Measurements from ENCODE around the gene DDO. TPM values are rescaled to one million over a fixed set of nuclear protein-coding genes. Genes with fewer than 3 reads are reported as not detected.

Gene DDO
- total RNA-seq, 1 experiment from 2014 or later, result 0.39 TPM

GRCh38 chr6:110352563-110353262 lies 62.7 kb downstream of the DDO start:
- BruUV-seq (replicated peaks), result no TSS peak
- Histone ChIP-seq H3K36me3 (ENCODE audit: control insufficient read depth, insufficient read depth, low read length) (no peaks in the 10 kb centered on the region), H3K27ac (ENCODE audit: low read length) (no peak overlapping the region), H3K27me3 (ENCODE audit: control insufficient read depth, insufficient read depth, low read length) (peaks cover 10% of the 10 kb centered on the region), H3K4me1 (ENCODE audit: control insufficient read depth, insufficient read depth, low read length) (no peaks in the 10 kb centered on the region), H3K9me3 (ENCODE audit: control insufficient read depth, insufficient read depth, low read depth, low read length) (no peaks in the 10 kb centered on the region), H3K4me3 (ENCODE audit: low read depth in 2 of 2, low read length in 2 of 2) (no peak overlapping the region)
- in situ Hi-C loops (cut with HindIII; ENCODE audit: low pct_unique_long_range_greater_than_20kb, low sequenced_read_pairs), result no loop called here
- no peak for DNase-seq (ENCODE audit: low read depth, low spot score)
- no peak for ATAC-seq
- intact Hi-C loops (cut with micrococcal nuclease; ENCODE audit: unreplicated experiment), result no loop called here
- ChIA-PET CTCF (no interaction called here), POLR2A (interaction anchor here (0.6 kb wide), 1 partner anchor 173 kb away, joined by 4 read pairs; the partner anchor contains the start of gene WASF1)
- no peak for TF ChIP-seq SIN3A (IDR thresholded peaks at IDR 0.05; ENCODE audit: borderline replicate concordance, insufficient read depth, low read depth, low read length)
- TF ChIP-seq TCF7L2 (IDR thresholded peaks at IDR 0.05; ENCODE audit: low read depth, low read length), result no peak
- TF ChIP-seq POLR2AphosphoS5 (IDR thresholded peaks at IDR 0.05; ENCODE audit: low read depth, low read length), result no peak
- TF ChIP-seq REST (IDR thresholded peaks at IDR 0.05; ENCODE audit: insufficient read depth in 1 of 2, low read depth in 2 of 2, low read length in 1 of 2), result no peak
- no peak for TF ChIP-seq CTCF (IDR thresholded peaks at IDR 0.05)

GRCh38 chr6:110351986-110352385 lies 63.4 kb downstream of the DDO start:
- intact Hi-C loops (cut with micrococcal nuclease; ENCODE audit: unreplicated experiment), result no loop called here
- Histone ChIP-seq H3K27ac (ENCODE audit: low read length) (no peak overlapping the region), H3K4me1 (ENCODE audit: control insufficient read depth, insufficient read depth, low read length) (no peaks in the 10 kb centered on the region), H3K27me3 (ENCODE audit: control insufficient read depth, insufficient read depth, low read length) (peaks cover 8% of the 10 kb centered on the region), H3K36me3 (ENCODE audit: control insufficient read depth, insufficient read depth, low read length) (no peaks in the 10 kb centered on the region), H3K4me3 (ENCODE audit: low read depth in 2 of 2, low read length in 2 of 2) (no peak overlapping the region), H3K9me3 (ENCODE audit: control insufficient read depth, insufficient read depth, low read depth, low read length) (no peaks in the 10 kb centered on the region)
- DNase-seq (ENCODE audit: low read depth, low spot score) (no peak), ATAC-seq (no peak)
- POLR2A ChIA-PET, result no interaction called here
- no TSS peak for BruUV-seq (replicated peaks)
- no peak for TF ChIP-seq POLR2AphosphoS5 (IDR thresholded peaks at IDR 0.05; ENCODE audit: low read depth, low read length)
- TF ChIP-seq REST (IDR thresholded peaks at IDR 0.05; ENCODE audit: insufficient read depth in 1 of 2, low read depth in 2 of 2, low read length in 1 of 2), result no peak
- TF ChIP-seq CTCF (IDR thresholded peaks at IDR 0.05), result no peak
- in situ Hi-C loops (cut with HindIII; ENCODE audit: low pct_unique_long_range_greater_than_20kb, low sequenced_read_pairs), result no loop called here
- CTCF ChIA-PET, result no interaction called here

Data from Panc1 (cell line).